HTR-8/SVneo (cell line): Measurements from ENCODE around the gene LUM.
"Not testable (repeated sequence)": the region's sequence is repeated elsewhere in the genome, so short reads cannot be mapped to it uniquely, and the experiment has no call there.

Experiments used
- DNase-seq: peaks from one replicate; pipeline ENCODE4 v3.0.0; 2011; ENCODE audit warnings: low spot score, mixed read lengths; ENCODE audit not compliant: insufficient read length
- FAIRE-seq: peaks from 2 replicates; lab custom pipeline; 2011; peaks lifted over from hg19 to GRCh38; lab: Jason Lieb, UNC

Gene LUM

DNA sequence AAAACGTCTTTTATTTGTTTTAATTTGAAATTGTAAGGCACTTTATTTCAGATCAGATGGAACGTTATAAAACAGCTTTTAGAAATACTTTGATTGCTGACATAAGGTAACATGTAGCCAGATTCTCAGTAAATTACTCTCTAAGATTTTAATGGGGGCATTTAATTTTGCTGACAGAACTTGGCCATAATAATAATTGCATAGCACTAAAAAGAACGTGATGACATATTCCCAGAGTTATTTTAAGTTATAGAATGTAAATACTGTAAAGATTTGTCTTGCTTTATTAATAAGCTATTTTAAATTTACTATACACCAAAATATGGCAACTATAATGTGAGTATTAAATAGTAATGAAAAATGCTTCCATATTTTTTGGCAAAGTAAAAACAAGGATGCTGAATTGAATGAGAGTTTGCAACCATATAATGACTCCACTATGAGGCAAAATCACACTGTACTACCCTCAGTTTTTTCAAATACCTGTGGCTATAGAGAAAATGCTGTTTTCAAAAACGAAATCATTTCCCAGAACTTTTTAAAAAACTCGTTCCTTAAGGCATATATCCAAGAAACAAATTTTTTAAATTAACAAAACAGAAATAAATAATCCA is 876 bp downstream of the LUM start:
- FAIRE-seq (no peak), DNase-seq (no peak)

DNA sequence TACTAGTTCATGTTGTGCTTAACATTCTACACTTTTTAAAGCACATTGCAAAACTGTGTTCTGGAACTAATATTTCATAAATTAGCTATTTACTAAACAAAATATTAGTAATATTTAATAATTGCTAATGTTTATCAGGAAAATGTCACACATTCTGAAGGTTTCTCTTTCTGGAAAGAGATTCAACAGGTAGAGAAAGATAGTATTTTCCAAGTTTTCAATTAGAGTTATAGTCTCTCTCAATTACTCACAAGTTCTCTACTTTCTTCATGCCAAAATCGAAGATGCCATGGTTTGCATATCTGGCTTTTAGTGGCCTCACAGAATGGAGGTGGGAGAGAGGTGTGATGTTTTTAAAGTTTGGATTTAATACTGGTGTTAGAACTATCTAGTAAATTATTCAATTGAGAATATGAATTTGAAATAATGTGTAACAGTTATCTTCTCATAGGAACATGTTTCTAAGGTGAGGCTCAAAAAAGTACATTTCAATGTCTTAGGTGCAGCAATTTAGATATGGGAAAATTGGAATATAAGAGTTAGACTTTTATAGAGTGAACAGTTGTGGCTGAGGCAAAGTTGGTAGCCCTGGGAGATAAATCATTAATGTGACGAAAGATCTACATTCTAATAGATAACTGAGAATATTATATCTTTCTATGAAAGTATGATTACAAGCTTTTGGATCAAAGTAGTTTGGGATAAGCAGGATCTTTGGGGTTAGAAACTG is 1.5 kb downstream of the LUM start:
- no peak for DNase-seq
- FAIRE-seq: no peak

DNA sequence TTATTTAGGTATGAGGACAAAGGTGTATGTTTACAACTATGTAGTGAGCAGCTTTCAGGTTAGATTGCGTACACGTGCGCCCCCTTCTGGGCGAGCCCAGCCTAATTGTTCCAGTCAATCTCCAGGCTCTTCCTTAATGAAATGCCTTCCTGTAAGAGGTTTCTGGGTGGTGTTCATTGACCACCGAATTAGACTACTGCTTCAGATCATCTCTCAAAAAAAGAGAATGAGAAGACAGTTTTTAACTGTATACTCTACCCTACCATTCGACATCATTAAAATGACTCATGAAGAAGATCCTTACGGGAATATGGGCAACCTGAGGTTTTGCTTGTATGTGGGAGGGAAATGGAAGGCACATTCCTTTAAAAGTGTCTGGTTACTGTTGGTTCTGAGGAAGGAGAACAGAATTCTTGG is 2.1 kb downstream of the LUM start:
- DNase-seq (no peak), FAIRE-seq (no peak)

DNA sequence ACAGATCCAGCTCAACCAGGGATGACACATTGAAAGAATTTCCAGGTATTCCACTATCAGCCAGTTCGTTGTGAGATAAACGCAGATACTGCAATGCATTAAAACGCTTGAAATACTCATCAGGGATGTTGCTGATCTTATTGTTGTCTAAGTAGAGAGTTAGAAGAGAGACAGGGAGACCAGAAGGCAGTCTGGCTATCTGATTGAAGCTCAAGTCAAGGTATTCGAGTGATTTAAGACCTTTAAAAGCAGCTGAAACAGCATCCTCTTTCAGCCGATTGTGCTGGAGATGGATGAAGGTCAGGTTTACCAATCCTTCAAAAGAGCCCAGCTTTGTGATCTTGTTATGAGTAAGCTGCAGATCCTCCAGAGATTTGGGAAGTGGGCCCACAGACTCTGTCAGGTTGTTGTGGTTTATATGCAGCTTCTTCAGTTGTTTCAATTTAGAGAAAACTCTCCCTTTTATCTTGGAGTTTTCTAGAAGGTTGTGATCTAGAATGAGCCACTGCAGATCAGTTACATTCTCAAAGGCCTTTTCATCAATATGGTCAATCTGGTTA is 3.0 kb downstream of the LUM start:
- DNase-seq: no peak
- FAIRE-seq: no peak

DNA sequence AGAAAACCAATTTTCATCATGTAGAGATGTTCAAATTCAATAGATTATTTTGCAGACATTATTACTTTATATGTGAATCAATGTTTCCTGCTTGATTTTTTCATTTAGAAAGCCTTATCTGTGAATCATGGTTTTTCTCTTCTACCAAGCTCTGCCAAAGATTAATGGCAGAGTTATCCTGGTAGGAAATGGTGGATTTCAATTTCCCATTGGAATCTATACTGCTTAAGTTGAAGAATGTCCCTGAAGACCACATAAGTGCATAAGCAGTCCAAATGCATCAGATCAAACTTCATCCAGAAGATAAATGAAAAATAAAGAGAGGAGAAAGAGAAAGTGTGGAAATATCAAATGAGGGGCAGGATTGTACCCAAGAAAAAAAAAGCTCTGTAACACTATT is 5.0 kb downstream of the LUM start:
- DNase-seq (no peak), FAIRE-seq (no peak)

DNA sequence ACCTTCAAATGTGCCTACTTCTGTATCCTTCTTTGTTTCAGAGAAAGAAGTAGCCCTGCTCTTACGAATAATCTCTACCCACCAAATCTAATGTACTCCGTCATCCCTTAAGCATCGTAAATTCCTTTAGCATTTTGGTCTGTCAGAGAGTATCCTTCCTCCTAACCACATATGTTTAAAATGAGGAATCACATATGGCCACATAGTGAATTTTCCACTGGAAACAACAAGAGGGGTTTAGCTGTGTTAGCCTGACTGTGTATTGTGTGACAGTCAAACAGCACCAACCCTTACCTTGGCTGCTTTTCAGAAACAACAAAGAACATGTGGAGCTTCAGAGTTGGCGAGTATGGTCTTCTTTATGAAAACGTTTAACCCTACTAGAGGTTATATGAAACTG is 5.5 kb downstream of the LUM start:
- FAIRE-seq (no peak), DNase-seq (no peak)

DNA sequence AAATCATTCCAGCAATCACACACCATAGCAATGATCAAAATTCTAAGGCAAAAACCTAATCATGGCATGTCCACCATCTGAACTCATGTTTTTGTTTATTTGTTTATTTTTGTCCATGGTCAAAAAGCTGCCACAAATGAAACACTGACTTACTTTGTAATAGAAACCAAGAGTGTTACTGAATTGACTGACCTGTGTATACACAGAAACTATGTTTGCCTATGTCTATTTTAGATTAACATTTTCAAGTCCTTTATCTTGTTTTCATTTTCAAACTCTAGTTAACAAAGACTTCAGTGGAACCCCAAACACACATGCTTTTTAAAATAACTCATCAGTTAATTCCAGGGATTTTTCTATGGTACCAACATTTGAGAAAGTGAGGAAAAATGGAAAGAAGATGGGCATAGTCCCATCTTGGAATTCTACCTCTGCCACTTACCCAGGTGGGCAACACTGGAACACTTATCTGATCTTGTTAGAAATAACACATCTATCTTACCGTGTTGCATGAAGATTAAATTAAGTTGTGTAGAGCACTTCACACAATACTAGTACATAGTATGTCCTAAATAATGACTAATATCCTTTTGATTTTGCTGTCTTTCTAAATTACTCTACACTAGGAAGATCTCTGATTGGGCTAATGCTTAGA is 6.4 kb downstream of the LUM start:
- FAIRE-seq (no peak), DNase-seq (no peak)

DNA sequence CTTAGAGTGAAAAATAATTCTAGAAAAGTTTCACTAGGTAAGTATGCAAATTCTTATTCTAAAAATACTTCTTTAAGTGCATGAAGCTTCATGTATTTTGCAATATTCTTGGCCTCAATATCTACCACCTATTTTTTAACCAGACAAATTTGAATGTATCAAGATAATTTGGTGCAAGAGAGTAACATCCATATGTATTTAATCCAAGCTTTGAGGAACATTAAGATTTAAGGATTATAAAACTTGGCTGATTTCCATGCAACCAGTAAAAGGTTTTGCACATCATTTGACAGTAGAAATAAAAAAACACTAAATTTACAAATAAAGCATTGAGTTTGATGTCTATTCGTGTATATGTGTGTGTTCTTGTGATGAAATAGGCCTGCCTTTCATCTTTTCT is 7.7 kb downstream of the LUM start:
- no peak for FAIRE-seq

DNA sequence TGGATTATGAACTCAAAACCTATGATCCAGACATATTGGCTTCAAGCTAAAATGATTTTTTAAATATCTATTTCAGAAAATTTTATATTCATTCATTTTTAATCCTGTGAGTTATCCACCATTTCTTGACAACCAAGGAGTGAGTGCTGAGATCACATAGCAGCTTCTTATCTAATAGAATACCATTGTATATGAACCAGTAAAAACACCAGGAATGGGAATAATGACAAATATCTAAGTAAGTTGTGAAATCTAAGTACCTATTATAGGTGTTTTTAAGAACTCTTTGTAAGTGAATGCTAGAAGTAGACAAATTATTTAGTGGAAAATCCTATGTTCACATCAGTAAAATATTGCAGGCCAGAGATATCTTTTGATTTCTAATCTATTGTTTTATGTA is 8.2 kb downstream of the LUM start:
- no peak for DNase-seq
- FAIRE-seq: no peak

More for the DNA sequence above, 7.7 kb downstream of the LUM start:
- no peak for DNase-seq

DNA sequence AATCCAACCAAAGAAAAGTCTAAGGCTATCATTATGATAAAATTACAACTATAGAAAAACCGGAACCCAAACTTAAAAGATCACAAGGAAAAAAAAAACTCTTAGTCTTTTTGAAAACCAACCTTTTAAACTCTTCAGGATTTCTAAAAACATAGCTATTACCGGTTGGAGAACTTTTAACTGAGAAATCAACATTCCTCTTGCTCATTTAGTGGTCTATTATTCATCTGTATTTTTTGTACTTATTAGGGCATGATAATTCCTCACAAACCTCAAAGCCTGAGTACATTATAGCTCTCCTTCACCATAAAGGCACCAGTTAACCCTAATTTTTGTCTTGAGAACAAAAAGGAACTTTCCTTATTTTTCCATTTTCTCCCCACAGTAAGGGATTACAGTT is 10.4 kb downstream of the LUM start:
- DNase-seq: no peak
- FAIRE-seq: no peak

DNA sequence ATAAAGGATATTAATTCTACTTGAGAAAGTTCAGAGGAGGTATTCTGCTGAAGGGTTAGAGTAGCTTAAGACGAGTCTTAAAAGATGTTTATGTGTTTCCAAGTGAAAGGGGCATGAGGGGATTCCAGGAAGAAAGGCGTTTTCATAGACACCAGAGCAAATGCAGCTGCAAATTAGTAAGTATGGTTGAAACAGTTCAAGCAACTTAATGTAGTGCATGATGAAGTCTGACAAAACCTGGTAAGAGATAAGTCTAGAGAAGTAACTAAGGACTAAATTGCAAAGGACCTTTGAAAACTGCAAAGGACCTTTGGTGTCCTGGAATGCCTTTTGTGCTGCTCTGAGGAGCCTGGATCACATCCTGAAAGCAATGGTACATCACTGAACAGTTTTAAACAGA is 11.5 kb downstream of the LUM start:
- DNase-seq: no peak
- no peak for FAIRE-seq

DNA sequence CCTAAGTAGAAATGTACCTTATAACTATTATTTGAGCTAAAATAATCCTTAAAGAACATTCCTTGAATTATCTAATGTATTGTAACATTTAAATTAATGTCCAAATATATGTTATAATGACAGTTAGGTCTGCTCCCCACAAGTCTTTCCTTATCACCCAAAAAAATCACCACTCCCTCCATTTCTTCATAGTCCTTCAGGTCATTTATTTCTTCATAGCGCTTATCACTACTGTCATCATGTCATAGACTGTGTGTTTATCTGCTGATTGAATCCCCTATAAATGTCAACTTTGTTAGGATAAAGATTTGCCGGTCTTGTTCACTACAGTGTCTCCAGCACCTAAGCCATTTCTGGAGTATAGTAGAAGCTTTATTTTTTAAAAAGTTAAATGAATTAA is 12.0 kb downstream of the LUM start:
- DNase-seq: no peak
- no peak for FAIRE-seq

DNA sequence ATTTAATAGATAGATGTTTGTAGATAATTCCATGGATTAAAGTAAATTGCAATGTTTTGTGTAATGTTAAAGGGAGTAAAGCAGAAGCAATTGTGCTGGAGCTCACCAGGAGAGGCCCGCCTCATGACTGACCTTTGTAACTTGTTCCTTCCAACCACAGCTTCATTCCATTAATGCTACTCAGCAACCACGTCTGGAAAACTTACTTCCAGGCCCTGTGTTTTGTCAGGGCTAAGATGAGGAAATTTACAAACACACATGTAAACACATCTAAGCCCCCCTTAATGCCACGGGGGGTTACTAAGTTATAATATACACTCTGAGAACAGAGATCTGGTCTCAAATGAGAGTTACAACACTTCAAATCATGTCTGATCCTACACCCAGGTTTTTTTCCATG is 12.4 kb downstream of the LUM start:
- peak; percentile 26 for FAIRE-seq
- DNase-seq: peak; percentile 36

DNA sequence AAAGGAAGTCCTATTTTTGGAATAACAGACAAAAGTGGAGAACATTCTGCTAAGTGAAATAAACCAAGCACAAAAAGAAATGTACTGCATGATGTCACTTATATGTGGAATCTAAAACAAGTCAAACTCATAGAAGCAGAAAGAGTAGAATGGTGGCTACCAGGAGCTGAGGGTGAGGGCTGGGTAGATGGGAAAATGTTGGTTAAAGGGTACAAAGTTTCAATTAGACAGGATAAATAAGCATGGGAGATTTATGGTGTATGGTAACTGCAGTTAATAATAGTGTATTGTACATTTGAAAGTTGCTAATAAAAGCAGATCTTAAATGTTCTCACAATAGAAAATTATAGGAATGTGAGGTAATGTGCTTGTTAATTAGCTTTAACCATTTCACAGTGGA is 12.8 kb downstream of the LUM start:
- DNase-seq: no peak
- FAIRE-seq: no peak

DNA sequence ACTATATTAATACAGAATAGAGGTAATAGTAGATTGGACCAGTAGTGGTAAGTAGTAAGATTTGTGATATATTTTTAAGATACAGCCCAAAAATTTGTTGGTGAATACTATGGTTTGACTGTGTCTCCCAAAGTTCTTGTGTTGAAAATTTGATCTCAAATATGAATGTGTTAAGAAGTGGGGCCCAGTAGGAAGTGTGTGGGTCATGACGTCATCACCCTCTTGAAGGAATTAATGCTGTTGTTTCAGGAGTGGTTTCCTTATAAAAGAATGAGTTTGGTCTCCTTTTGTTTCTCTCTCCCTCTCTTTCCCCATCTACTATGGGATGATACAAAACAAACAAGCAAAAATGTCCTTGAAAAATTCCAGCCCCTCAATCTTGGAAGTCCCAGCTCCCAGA is 16.3 kb downstream of the LUM start:
- FAIRE-seq (no peak), DNase-seq (no peak)

DNA sequence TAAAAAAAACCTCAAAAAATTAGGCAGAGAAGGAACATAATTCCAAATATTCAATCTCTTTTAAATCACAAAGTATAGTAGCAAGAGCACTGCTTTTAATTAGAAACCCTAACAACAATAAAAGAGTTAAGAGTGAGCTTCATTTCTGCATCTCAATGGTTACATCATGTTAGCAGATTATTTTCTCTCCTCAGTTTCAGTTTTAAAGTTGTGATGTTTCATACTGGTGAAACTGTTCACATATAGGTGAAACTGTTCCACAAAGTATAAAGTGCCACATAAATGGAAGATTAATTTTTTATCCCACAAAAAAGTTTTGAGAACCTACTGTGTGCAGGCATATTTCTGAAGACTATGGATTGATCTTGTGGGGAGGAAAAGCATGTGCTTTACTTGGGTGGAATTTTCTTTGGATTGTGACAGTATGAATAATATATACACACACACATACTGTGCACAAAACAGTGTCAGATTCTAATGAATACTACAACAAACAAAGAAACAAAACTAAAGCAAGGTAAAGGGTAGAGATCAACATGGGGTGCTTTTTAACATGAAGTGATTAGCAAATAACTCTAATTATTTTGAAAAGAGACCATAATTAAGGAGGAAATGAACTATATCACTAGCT is 17.1 kb downstream of the LUM start:
- no peak for FAIRE-seq
- DNase-seq: no peak

DNA sequence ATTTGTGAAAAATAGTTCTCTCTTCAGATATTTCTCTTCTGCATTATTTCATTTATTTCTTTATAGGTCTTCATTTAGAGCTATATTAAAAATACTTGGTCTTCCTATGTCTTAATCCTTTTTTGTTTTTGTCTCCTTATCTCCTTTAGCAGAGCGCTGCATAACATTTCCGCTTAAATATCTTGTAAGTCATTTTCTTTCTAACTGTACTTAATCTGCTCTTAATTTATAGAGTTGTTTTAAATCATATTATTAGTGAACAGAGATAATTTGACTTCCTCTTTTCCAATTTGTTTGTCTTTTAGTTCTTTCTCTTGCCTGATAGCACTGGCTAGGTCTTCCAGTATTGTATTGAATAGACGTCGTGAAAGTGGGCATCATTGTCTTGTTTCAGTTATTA is 18.0 kb downstream of the LUM start:
- FAIRE-seq (no peak), DNase-seq (no peak)

DNA sequence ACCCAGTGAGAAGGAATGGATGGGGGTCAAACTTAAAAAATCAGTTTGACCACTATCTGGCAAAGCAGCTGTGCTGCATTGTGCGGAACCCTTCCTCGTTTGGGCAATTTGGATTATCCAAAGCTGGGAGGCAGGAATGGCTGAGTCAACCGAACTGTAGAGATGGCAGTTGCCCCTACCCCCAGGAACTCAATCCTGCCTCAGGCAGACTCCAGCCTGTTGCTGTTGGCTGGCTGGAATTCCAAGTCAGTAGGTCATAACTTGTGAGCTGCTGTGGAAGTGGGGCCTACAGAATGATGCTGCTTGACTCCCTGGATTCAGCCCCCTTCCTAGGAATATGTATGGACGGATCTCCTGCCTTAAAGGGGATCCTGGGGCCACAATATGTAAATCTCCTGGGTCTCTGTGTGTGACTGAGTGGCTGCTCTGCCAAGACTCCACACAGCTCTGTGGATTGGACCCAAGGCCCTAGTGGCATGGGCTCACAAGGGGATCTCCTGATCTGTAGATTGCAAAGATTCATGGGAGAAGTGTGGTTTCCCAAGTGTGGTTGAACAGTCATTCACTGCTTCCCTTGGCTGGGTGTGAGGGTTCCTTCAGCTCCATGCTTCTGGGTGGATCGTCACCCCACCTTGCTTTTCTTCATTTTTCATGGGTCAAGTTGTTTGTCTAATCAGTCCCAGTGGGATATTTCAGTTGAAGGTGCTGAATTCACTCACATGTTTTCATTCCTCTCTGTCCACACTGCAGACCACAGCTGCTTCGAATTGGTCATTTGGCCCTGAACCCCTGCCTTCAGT is 19.2 kb downstream of the LUM start:
- no peak for DNase-seq
- FAIRE-seq: no peak

DNA sequence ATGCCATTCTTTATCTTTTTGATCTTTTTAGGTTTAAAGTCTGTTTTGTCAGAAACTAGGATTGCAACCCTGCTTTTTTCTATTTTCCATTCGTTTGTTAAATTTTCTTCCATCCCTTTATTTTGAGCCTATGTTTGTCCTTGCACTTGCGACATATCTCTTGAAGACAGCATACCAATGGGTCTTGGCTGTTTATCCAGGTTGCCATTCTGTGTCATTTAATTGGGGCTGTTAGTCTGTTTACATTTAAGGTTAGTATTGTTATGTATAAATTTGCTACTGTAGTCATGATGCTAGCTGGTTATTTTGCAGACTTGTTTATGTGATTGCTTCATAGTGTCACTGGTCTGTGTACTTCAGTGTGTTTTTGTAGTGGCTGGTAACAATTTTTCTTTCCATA is 21.3 kb downstream of the LUM start:
- DNase-seq, FAIRE-seq: not testable (repeated sequence)

DNA sequence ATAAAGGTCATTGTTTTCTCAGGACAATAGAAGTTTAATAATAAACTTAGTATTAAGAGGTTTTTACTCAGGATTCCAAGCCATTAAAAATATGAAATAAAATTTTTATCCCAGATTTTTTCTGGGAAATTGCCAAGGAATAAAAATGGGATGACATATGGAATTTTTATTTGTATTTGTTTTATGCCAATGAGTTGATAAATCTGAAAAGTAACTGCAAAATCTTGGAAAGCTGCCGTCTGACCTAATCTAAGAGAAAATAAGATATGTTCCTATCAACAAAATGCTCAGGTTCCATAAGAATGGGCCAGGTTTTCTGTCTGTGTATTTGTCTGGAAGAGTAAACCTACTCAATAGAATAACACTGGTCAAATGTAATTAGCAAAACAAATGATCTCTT is 31.3 kb downstream of the LUM start:
- FAIRE-seq (no peak), DNase-seq (no peak)
